Activated effector memory CD4-positive, alpha-beta T cell treated with Interleukin-2 at 50 U/mL for 16 hours (primary cell): ENCODE data around the gene ROBO1.

Experiments
- DNase-seq: peaks from one replicate; pipeline ENCODE4 v3.0.0-alpha.2; 2020

ROBO1 gene

GRCh38 chr3:79148786-79149185, 619.0 kb downstream of the ROBO1 start:
- DNase-seq, result no peak

GRCh38 chr3:79146024-79146423, 621.8 kb downstream of the ROBO1 start:
- no peak for DNase-seq

- DNase-seq, result no peak
Observed at GRCh38 chr3:79140708-79141107, 627.1 kb downstream of the ROBO1 start.

GRCh38 chr3:79139395-79140068, 628.3 kb downstream of the ROBO1 start:
- no peak for DNase-seq

- no peak for DNase-seq
Observed at GRCh38 chr3:79125313-79125984, 642.3 kb downstream of the ROBO1 start.

- no peak for DNase-seq
Observed at GRCh38 chr3:79115458-79115857, 652.3 kb downstream of the ROBO1 start.

- DNase-seq, result no peak
Observed at GRCh38 chr3:79113876-79114275, 653.9 kb downstream of the ROBO1 start.

- no peak for DNase-seq
Observed at GRCh38 chr3:79111375-79112052, 656.3 kb downstream of the ROBO1 start.

GRCh38 chr3:79109754-79110153, 658.0 kb downstream of the ROBO1 start:
- DNase-seq, result no peak

GRCh38 chr3:79103307-79103706, 664.5 kb downstream of the ROBO1 start:
- DNase-seq, result no peak

- DNase-seq, result no peak
Observed at GRCh38 chr3:79097964-79098660, 669.7 kb downstream of the ROBO1 start.

GRCh38 chr3:79094654-79095053, 673.1 kb downstream of the ROBO1 start:
- DNase-seq, result no peak

- DNase-seq, result no peak
Observed at GRCh38 chr3:79086514-79086913, 681.3 kb downstream of the ROBO1 start.

GRCh38 chr3:79085171-79085570, 682.6 kb downstream of the ROBO1 start:
- no peak for DNase-seq

GRCh38 chr3:79081335-79081734, 686.5 kb downstream of the ROBO1 start:
- no peak for DNase-seq

GRCh38 chr3:79074558-79074957, 693.2 kb downstream of the ROBO1 start:
- DNase-seq, result no peak

GRCh38 chr3:79067734-79068133, 700.1 kb downstream of the ROBO1 start:
- no peak for DNase-seq

GRCh38 chr3:79066481-79066880, 701.3 kb downstream of the ROBO1 start:
- DNase-seq, result no peak

GRCh38 chr3:79063624-79064023, 704.2 kb downstream of the ROBO1 start:
- DNase-seq, result no peak

- DNase-seq, result no peak
Observed at GRCh38 chr3:79057756-79058155, 710.0 kb downstream of the ROBO1 start.

GRCh38 chr3:79056498-79056897, 711.3 kb downstream of the ROBO1 start:
- no peak for DNase-seq

- DNase-seq, result no peak
Observed at GRCh38 chr3:79052054-79052681, 715.6 kb downstream of the ROBO1 start.

- no peak for DNase-seq
Observed at GRCh38 chr3:79047581-79047980, 720.2 kb downstream of the ROBO1 start.
